Non-pigmented ciliary epithelial cell (primary cell): Measurements from ENCODE around the gene ZNF684.
"Not testable (repeated sequence)": the region's sequence is repeated elsewhere in the genome, so short reads cannot be mapped to it uniquely, and the experiment has no call there.

Experiments used
- DNase-seq: peaks from one replicate; pipeline ENCODE4 v3.0.0-alpha.2; 2010; ENCODE audit warnings: low read depth

Gene ZNF684

DNA sequence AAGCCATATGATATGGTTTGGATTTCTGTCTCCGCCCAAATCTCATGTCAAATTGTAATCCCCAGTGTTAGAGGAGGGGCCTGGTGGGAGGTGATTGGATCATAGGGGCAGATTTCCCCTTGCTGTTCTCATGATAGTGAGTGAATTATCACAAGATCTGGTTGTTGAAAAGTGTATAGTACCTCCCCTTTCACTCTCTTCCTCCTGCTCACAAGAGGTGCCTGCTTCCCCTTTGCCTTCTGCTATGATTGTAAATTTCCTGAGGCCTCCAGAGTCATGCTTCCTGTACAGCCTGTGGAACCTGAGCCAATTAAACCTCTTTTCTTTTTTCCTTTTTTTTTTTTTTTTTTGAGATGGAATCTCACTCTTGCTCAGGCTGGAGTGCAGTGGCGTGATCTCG lies 43.4 kb downstream of the ZNF684 start:
- DNase-seq = not testable (repeated sequence)

DNA sequence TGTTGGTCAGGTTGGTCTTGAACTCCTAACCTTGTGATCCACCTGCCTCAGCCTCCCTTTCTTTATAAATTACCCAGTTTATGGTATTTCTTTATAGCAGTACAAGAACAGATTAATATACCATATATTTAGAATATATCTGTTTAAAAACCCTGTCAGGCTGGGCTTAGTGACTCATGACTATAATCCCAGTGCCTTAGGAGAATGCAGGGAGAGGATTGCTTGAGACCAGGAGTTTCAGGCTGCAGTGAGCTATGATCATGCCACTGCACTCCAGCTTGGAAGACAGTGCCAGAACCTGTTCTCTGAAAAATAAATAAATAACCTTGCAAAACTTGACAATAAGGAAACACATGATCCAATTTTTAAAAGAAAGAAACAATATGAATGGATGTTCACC lies 43.9 kb downstream of the ZNF684 start:
- DNase-seq = no peak

DNA sequence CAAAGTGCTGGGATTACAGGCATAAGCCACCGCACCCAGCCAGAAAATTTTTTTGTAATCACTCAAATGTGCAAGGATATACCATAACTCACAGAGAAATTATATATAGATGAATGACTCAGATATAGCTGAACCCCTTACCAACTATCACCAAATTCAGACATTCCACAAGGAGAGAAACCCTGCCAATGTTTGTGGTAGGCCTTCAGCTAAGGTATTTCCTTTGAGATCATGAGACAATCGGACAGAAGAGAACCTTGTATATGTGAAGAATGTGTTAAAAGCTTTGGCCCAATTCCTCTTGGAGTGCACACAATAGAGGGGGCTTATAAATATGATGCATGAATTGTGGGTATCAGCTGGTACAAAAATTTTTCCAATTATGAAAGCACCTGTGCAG lies 50.7 kb downstream of the ZNF684 start:
- DNase-seq = no peak

DNA sequence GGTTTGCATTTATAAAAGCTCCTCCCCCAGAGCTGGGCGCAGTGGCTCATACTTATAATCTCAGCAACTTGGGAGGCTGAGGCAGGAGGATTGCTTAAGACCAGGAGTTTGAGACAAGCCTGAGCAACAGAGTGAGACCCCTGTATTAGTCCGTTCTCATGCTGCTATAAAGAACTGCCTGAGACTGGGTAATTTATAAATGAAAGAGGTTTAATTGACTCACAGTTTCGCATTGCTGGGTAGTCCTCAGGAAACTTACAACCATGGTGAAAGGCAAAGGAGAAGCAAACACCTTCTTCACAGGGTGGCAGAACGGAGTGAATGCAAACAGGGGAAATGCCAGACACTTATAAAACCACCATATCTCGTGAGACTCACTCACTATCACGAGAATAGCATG lies 52.5 kb downstream of the ZNF684 start:
- no peak for DNase-seq

DNA sequence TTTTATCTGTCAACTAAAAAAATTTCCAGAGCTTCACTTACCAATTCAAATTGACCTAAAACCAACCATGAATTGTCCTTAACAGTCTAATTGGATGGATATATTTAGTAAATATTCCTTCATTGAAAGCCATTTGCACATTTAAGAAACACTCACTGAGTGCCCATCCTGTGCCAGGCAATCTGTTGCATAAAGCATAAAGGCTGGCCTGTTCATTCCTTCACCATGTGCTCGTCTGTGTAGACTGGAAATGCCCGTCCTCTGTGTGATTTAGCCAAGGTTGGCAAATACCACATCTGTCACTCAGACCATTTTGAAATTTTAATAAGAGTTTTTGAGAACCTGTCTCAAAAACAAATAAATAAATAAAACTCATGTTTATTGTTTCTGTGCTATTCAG lies 57.1 kb downstream of the ZNF684 start:
- no peak for DNase-seq

DNA sequence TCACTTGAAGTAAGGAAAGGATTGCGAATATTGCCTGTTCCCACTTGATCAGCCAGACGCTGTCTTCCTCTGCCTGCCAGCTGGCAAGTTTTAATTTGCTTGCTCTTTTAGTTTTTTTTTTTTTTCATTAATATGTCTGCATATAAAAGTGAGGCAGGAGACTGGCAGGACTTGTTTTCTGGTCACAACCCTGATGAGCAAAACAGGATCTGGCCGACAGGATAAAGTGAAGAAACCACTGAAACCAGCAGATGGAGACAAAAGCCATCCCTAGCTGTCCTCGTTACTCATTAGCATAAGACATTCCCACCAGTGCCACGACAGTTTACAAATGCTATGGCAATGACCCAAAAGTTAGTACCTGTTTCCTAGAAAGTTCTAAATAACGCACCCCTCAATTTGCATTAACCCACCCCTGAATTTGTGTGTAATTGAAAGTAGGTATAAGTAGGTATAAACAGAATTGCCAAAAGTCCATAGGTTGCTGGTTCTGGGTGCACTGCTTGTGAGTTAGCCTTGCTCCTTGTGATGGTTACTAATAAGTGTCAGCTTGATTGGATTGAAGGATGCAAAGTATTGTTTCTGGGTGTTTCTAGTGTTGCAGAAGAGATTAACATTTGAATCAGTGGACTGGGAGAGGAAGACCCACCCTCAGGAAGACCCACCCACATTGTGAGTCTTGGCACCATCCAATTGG lies 60.8 kb downstream of the ZNF684 start:
- DNase-seq = no peak

DNA sequence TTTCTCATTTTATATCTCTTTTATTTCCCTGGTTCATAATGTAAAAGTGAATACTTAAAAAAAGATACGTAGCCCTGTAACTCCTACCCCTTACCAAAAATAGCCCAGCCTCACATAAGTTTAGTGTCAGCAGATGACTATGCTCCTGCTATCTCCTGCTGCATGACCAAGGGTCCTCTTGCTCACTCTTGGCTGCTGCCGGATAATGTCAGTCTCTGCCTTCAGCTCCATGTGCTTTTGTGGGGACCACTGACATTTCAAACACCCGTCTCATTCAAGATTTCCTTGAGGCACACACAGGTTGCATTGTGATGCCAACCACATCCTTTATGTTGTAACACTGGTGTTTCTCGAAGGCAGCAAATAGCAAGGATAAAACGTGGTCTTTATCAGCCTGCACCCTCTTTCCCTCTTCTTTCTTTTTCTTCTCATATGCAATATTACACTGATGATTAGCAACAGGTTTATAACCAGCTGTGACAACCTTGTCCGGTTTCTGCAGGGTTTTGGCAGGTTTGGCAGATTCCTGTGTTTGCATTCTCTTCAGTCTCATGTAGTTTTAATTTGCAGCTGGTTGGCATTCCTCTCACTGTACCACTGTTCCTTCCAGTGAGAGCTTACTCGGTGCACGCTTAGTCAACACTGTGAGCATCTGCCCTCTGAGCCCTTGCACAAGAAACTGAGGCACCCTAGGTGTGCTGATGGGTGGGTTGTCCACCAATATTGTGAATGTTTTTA lies 62.2 kb downstream of the ZNF684 start:
- no peak for DNase-seq

DNA sequence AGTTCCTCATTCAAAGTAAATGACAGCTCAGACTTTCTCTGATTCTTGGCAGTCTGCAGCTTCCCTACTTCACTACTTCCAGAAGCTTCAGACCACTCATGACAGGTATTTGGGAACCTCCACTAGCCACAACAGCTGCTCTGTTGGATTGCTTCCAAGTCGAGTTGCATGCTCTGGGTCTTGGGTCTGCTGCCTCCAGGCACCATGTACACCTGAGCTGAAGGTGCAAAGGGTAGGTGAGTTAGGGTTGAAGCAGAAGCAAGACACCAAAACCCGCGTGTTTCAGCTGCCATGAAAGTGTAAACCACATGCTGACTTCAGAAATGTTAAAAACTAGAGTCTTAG lies 62.7 kb downstream of the ZNF684 start:
- no peak for DNase-seq

DNA sequence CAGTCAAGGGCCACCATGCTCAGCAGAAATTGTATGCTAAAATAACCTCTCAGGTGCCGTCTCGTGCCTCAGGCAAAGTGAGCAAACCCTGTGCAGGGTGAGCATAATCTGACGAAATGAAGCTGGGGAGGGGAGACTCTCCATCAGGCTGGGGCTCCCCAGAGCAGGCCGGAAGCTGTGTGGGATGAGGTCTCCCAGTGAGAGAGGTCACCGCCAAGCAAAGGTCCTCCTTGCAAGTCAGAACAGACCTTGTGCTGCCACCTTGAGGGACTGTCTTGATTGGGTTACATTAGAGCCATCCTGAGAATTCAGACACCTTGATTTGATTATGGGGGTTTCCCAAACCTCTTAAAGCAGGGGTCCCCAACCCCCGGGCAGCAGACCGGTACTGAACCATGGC lies 64.2 kb downstream of the ZNF684 start:
- DNase-seq = no peak
